ENCODE data around the gene ESR1. TPM values are rescaled to one million over a fixed set of nuclear protein-coding genes. Genes with fewer than 3 reads are reported as not detected.

Gene ESR1
- total and polyA plus RNA-seq, 4 donors: 0.05 to 16.1 (median 6.3) TPM

DNA sequence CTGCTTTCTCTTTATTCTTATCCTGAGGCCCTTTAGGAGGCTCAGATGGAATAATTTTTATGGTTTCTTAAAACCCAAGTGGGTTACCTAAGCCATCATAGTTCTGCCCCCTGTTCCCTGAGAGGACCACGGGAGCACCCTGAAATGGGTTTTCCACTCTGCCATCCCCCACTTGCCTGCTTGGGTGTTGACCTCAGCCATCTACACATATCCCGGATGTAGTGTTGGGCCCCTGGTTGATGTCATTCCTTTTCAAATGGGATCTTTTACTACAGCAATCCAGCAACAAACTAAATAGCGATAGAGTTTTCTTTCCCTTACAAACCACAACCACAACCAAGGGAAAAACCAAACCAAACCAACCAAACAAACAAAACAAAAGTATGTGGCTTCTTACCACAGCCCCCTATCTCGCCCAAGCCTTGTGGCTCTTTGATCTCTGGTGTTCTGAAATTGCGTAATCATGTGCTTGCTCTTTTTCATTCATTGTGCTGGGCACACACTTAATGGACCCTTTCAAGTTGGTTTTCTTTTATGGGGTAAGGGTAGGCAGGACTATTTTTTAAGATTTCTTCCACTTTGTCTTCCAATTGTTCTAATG is 154.9 kb downstream of the ESR1 start:
- Histone ChIP-seq H3K27me3 (ENCODE audit: control insufficient read depth in 4 of 4, insufficient read depth in 4 of 4, low read length in 3 of 4) (no peaks in the 10 kb centered on the region), H3K27ac (ENCODE audit: low read depth in 1 of 2, low read length in 2 of 2) (no peak overlapping the region), H3K9ac (ENCODE audit: low read depth in 1 of 2, low read length in 2 of 2) (no peak overlapping the region), H3K4me3 (ENCODE audit: low read depth in 1 of 3, low read length in 3 of 3) (no peak overlapping the region), H3K36me3 (ENCODE audit: control insufficient read depth in 4 of 4, insufficient read depth in 3 of 4, low read depth in 1 of 4, low read length in 3 of 4) (no peaks in the 10 kb centered on the region), H3K9me3 (ENCODE audit: control insufficient read depth in 4 of 4, low read length in 3 of 4) (no peaks in the 10 kb centered on the region), H3K4me1 (ENCODE audit: control insufficient read depth in 4 of 4, insufficient read depth in 4 of 4, low read length in 3 of 4) (no peaks in the 10 kb centered on the region)
- TF ChIP-seq, protein P1, sequence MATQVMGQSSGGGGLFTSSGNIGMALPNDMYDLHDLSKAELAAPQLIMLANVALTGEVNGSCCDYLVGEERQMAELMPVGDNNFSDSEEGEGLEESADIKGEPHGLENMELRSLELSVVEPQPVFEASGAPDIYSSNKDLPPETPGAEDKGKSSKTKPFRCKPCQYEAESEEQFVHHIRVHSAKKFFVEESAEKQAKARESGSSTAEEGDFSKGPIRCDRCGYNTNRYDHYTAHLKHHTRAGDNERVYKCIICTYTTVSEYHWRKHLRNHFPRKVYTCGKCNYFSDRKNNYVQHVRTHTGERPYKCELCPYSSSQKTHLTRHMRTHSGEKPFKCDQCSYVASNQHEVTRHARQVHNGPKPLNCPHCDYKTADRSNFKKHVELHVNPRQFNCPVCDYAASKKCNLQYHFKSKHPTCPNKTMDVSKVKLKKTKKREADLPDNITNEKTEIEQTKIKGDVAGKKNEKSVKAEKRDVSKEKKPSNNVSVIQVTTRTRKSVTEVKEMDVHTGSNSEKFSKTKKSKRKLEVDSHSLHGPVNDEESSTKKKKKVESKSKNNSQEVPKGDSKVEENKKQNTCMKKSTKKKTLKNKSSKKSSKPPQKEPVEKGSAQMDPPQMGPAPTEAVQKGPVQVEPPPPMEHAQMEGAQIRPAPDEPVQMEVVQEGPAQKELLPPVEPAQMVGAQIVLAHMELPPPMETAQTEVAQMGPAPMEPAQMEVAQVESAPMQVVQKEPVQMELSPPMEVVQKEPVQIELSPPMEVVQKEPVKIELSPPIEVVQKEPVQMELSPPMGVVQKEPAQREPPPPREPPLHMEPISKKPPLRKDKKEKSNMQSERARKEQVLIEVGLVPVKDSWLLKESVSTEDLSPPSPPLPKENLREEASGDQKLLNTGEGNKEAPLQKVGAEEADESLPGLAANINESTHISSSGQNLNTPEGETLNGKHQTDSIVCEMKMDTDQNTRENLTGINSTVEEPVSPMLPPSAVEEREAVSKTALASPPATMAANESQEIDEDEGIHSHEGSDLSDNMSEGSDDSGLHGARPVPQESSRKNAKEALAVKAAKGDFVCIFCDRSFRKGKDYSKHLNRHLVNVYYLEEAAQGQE (IDR thresholded peaks at IDR 0.05): no peak
- TF ChIP-seq TAF1 (conservative IDR thresholded peaks at IDR 0.05) (no peak), HNF4A (conservative IDR thresholded peaks at IDR 0.05) (no peak), EGR1 (IDR thresholded peaks at IDR 0.05; ENCODE audit: low read depth in 2 of 2) (no peak), RXRA (IDR thresholded peaks at IDR 0.05) (no peak), FOXA1 (IDR thresholded peaks at IDR 0.05) (no peak), GABPA (IDR thresholded peaks at IDR 0.05 in 1 of 2, conservative IDR thresholded peaks at IDR 0.05 in 1 of 2) (no peak), HNF4G (IDR thresholded peaks at IDR 0.05) (no peak), RAD21 (IDR thresholded peaks at IDR 0.05) (no peak), FOXA2 (IDR thresholded peaks at IDR 0.05) (no peak), JUND (IDR thresholded peaks at IDR 0.05) (no peak), NR2F2 (IDR thresholded peaks at IDR 0.05) (no peak), YY1 (IDR thresholded peaks at IDR 0.05) (no peak), SP1 (IDR thresholded peaks at IDR 0.05) (no peak)
- TF ChIP-seq, protein P2, sequence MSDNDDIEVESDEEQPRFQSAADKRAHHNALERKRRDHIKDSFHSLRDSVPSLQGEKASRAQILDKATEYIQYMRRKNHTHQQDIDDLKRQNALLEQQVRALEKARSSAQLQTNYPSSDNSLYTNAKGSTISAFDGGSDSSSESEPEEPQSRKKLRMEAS (IDR thresholded peaks at IDR 0.05): no peak
- TF ChIP-seq, protein P3, sequence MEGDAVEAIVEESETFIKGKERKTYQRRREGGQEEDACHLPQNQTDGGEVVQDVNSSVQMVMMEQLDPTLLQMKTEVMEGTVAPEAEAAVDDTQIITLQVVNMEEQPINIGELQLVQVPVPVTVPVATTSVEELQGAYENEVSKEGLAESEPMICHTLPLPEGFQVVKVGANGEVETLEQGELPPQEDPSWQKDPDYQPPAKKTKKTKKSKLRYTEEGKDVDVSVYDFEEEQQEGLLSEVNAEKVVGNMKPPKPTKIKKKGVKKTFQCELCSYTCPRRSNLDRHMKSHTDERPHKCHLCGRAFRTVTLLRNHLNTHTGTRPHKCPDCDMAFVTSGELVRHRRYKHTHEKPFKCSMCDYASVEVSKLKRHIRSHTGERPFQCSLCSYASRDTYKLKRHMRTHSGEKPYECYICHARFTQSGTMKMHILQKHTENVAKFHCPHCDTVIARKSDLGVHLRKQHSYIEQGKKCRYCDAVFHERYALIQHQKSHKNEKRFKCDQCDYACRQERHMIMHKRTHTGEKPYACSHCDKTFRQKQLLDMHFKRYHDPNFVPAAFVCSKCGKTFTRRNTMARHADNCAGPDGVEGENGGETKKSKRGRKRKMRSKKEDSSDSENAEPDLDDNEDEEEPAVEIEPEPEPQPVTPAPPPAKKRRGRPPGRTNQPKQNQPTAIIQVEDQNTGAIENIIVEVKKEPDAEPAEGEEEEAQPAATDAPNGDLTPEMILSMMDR (IDR thresholded peaks at IDR 0.05; ENCODE audit: low read depth, low read length, missing input control): no peak
- TF ChIP-seq, protein P4, sequence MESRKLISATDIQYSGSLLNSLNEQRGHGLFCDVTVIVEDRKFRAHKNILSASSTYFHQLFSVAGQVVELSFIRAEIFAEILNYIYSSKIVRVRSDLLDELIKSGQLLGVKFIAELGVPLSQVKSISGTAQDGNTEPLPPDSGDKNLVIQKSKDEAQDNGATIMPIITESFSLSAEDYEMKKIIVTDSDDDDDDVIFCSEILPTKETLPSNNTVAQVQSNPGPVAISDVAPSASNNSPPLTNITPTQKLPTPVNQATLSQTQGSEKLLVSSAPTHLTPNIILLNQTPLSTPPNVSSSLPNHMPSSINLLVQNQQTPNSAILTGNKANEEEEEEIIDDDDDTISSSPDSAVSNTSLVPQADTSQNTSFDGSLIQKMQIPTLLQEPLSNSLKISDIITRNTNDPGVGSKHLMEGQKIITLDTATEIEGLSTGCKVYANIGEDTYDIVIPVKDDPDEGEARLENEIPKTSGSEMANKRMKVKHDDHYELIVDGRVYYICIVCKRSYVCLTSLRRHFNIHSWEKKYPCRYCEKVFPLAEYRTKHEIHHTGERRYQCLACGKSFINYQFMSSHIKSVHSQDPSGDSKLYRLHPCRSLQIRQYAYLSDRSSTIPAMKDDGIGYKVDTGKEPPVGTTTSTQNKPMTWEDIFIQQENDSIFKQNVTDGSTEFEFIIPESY (IDR thresholded peaks at IDR 0.05): no peak
- TF ChIP-seq, protein P5, sequence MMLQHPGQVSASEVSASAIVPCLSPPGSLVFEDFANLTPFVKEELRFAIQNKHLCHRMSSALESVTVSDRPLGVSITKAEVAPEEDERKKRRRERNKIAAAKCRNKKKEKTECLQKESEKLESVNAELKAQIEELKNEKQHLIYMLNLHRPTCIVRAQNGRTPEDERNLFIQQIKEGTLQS (IDR thresholded peaks at IDR 0.05): no peak
- no peak for DNase-seq (ENCODE audit: low spot score)
- 71% methylated on average over 5 of the region's 5 CpGs for WGBS
